ENCODE results near the gene DENND4B. TPM values are rescaled to one million over a fixed set of nuclear protein-coding genes. Genes with fewer than 3 reads are reported as not detected.

DENND4B gene
- polyA plus RNA-seq, 1 of the 3 experiments (the other 2 are of a cell fraction) = 29.6 TPM

GRCh38 chr1:153951801-153952200 is 5.3 kb upstream of the DENND4B start:
- Histone ChIP-seq H3K9ac (no peak overlapping the region), H3K4me2 (no peak overlapping the region), H3F3A (replicated peaks; ENCODE audit: insufficient read depth) (peaks cover 7% of the 10 kb centered on the region), H3K27ac (ENCODE audit: low read depth in 2 of 2, low read length in 1 of 2) (no peak overlapping the region), H4K20me1 (ENCODE audit: insufficient read depth) (peaks cover 30% of the 10 kb centered on the region), H3K4me3 (ENCODE audit: low read depth in 2 of 2, low read length in 1 of 2) (no peak overlapping the region), H3K9me2 (no peaks in the 10 kb centered on the region), H3K9me3 (no peaks in the 10 kb centered on the region), H3K27me3 (ENCODE audit: insufficient read depth) (no peaks in the 10 kb centered on the region), H2AFZ (ENCODE audit: low read depth) (no peak overlapping the region), H3K4me1 (ENCODE audit: control insufficient read depth in 1 of 2, insufficient read depth in 2 of 2, low read depth in 1 of 2, low read length in 1 of 2) (peaks cover 2 to 22% of the 10 kb centered on the region in 2 experiments; a peak in 3 of 4 replicates), H3K36me3 (replicated peaks in 1 of 2; ENCODE audit: control insufficient read depth in 1 of 2, insufficient read depth in 2 of 2, low read length in 1 of 2) (peaks cover 9 to 64% of the 10 kb centered on the region in 2 experiments), H3K79me2 (ENCODE audit: insufficient read depth) (peaks cover 48% of the 10 kb centered on the region)
- TF ChIP-seq NRF1 (IDR thresholded peaks at IDR 0.05; ENCODE audit: low read depth, low read length) = no peak
- ChIA-PET CTCF (no interaction called here), POLR2A (no interaction called here)
- 92% methylated on average over 2 of the region's 2 CpGs for WGBS (ENCODE audit: low lambda C conversion rate)
- no peak for DNase-seq

GRCh38 chr1:153951183-153951582 is 4.7 kb upstream of the DENND4B start:
- Histone ChIP-seq H3K4me3 (ENCODE audit: low read depth in 2 of 2, low read length in 1 of 2) (no peak overlapping the region), H3K79me2 (ENCODE audit: insufficient read depth) (peaks cover 43% of the 10 kb centered on the region), H3K27me3 (ENCODE audit: insufficient read depth) (no peaks in the 10 kb centered on the region), H3K9ac (no peak overlapping the region), H3F3A (replicated peaks; ENCODE audit: insufficient read depth) (peaks cover 8% of the 10 kb centered on the region), H3K36me3 (replicated peaks in 1 of 2; ENCODE audit: control insufficient read depth in 1 of 2, insufficient read depth in 2 of 2, low read length in 1 of 2) (peaks cover 9 to 64% of the 10 kb centered on the region in 2 experiments), H3K4me2 (no peak overlapping the region), H2AFZ (ENCODE audit: low read depth) (no peak overlapping the region), H3K27ac (ENCODE audit: low read depth in 2 of 2, low read length in 1 of 2) (no peak overlapping the region), H3K9me2 (no peaks in the 10 kb centered on the region), H4K20me1 (ENCODE audit: insufficient read depth) (peaks cover 24% of the 10 kb centered on the region), H3K9me3 (no peaks in the 10 kb centered on the region), H3K4me1 (ENCODE audit: control insufficient read depth in 1 of 2, insufficient read depth in 2 of 2, low read depth in 1 of 2, low read length in 1 of 2) (peaks cover 3 to 18% of the 10 kb centered on the region in 2 experiments; a peak in 2 of 4 replicates)
- 96% methylated on average over 11 of the region's 11 CpGs for WGBS (ENCODE audit: low lambda C conversion rate)
- CTCF ChIA-PET = interaction anchor here (1.2 to 2.9 kb wide), 2 partner anchors 36 to 142 kb away, joined by 3 to 12 read pairs; partner anchors contain the start of gene RAB13
- POLR2A ChIA-PET = no interaction called here
- TF ChIP-seq GABPA (IDR thresholded peaks at IDR 0.05; ENCODE audit: low read depth) (no peak), REST (IDR thresholded peaks at IDR 0.05; ENCODE audit: low read depth, low read length) (no peak), ELF1 (IDR thresholded peaks at IDR 0.05) (no peak), SIN3A (IDR thresholded peaks at IDR 0.05; ENCODE audit: borderline replicate concordance, low read depth, low read length) (no peak), FOXM1 (IDR thresholded peaks at IDR 0.05; ENCODE audit: low read depth) (no peak), ZBTB33 (IDR thresholded peaks at IDR 0.05; ENCODE audit: borderline replicate concordance, low read depth) (no peak), MAX (IDR thresholded peaks at IDR 0.05; ENCODE audit: low read depth) (no peak), YY1 (IDR thresholded peaks at IDR 0.05; ENCODE audit: low read depth) (no peak)
- no peak for DNase-seq

Data from SK-N-SH (cell line).